HG02798 (cell line): ENCODE results near the gene CNPY3.
"Not testable (repeated sequence)": the region's sequence is repeated elsewhere in the genome, so short reads cannot be mapped to it uniquely, and the experiment has no call there.

Source experiments
- ATAC-seq: cut with Tn5 transposase; IDR thresholded peaks from one replicate; pipeline ENCODE4 v1.9.1; 2021; ENCODE audit warnings: mild to moderate bottlenecking; ENCODE audit not compliant: unreplicated experiment, poor library complexity

CNPY3 gene

GRCh38 chr6:42928986-42929820, at the start of gene CNPY3:
Gene CNPY3, plus strand, starts transcription at chr6:42929480. Its CDS starts 91 bp downstream, at chr6:42929571.
- peak; percentile 86 for ATAC-seq

GRCh38 chr6:42880240-42880817, 49.0 kb upstream of the CNPY3 start:
- not testable (repeated sequence) for ATAC-seq

- not testable (repeated sequence) for ATAC-seq
Measured at GRCh38 chr6:42880871-42881270, 48.4 kb upstream of the CNPY3 start.

- ATAC-seq, result no peak
Measured at GRCh38 chr6:42885702-42886101, 43.6 kb upstream of the CNPY3 start.

GRCh38 chr6:42888201-42888600, 41.1 kb upstream of the CNPY3 start:
- not testable (repeated sequence) for ATAC-seq

- no peak for ATAC-seq
Measured at GRCh38 chr6:42889815-42890214, 39.5 kb upstream of the CNPY3 start.

GRCh38 chr6:42890311-42891198, 38.7 kb upstream of the CNPY3 start:
- peak; percentile 92 for ATAC-seq

- ATAC-seq, result no peak
Measured at GRCh38 chr6:42891199-42891722, 38.0 kb upstream of the CNPY3 start.

GRCh38 chr6:42894041-42894828, 35.0 kb upstream of the CNPY3 start:
- not testable (repeated sequence) for ATAC-seq

- ATAC-seq, result no peak
Measured at GRCh38 chr6:42896178-42896719, 33.0 kb upstream of the CNPY3 start.

GRCh38 chr6:42898891-42899361, 30.4 kb upstream of the CNPY3 start:
- ATAC-seq, result no peak

GRCh38 chr6:42899871-42900270, 29.4 kb upstream of the CNPY3 start:
- no peak for ATAC-seq

GRCh38 chr6:42901538-42901957, 27.7 kb upstream of the CNPY3 start:
- ATAC-seq, result peak; percentile 66

GRCh38 chr6:42902429-42903263, 26.6 kb upstream of the CNPY3 start:
- not testable (repeated sequence) for ATAC-seq

- no peak for ATAC-seq
Measured at GRCh38 chr6:42904467-42904866, 24.8 kb upstream of the CNPY3 start.

- ATAC-seq, result no peak
Measured at GRCh38 chr6:42907336-42907735, 21.9 kb upstream of the CNPY3 start.

- ATAC-seq, result no peak
Measured at GRCh38 chr6:42909835-42910234, 19.4 kb upstream of the CNPY3 start.
